HG03439 (cell line): ENCODE results near the gene FKTN.
A peak's percentile ranks its signal among the peaks of the same experiment; 100 is the strongest.
"Not testable (repeated sequence)": the region's sequence is repeated elsewhere in the genome, so short reads cannot be mapped to it uniquely, and the experiment has no call there.

Experiments
- ATAC-seq: cut with Tn5 transposase; IDR thresholded peaks from one replicate; pipeline ENCODE4 v1.9.1; 2021; ENCODE audit warnings: mild to moderate bottlenecking, moderate library complexity; ENCODE audit not compliant: unreplicated experiment

Gene FKTN

DNA sequence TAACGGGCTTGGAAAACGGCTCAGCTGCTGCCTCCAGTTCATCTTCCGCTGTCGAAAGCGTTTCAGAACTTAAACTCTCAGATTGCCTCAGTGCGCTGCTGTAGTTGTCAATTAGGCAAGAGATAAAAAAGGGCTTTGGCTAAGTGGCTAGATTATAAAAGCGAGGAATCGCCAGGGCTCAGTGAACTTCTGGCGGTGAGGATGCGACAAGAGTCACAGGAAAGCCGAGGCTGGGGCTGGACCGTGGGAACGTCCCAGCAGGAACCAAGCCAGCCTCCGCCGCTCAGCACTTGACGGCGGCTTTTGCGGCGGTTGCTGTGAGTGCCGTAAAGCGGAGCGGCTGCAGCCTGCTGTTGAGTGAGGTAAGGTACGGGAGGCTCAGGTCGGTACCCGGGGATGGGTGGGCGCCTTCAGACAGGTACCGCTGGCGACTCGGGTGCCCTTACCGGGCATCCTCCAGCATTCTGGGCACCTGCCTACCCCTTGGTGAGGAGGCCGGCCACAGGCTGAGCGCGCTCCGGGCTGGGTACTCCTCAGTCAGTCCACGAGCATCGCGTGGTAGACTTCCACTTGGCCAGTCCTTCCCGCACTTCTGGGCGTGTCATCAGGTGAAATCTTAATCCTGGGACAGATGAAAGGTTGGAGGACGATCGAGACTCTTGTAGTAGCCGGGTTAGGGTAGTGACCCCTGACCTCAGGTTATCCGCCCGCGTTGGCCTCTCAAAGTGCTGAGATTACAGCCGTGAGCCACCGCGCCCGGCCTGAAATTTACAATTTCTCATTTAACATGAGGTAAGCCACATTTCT, at the start of gene FKTN:
FKTN (plus strand) TSS at position 328 of the 807 bp plus-strand sequence. CDS start 16,902 bp downstream, outside the sequence.
- ATAC-seq, result peak; percentile 98

DNA sequence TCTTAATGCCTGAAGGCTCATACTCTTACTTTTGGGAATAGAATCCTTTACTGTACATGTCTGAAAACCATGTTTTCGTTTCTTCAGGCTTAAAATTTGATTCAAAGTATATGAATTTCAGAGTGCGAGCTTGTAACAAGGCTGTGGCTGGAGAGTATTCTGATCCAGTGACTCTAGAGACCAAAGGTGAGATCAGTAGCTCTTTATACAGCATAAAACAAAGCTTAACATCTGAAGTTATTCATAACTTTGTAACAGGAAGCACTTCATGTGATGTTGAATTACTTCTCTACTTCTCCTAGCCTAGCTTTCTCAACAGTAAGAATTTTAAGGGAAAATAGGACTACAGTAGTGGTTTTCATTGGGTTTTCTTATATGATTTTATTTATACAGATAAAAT, 49.4 kb upstream of the FKTN start:
- no peak for ATAC-seq

DNA sequence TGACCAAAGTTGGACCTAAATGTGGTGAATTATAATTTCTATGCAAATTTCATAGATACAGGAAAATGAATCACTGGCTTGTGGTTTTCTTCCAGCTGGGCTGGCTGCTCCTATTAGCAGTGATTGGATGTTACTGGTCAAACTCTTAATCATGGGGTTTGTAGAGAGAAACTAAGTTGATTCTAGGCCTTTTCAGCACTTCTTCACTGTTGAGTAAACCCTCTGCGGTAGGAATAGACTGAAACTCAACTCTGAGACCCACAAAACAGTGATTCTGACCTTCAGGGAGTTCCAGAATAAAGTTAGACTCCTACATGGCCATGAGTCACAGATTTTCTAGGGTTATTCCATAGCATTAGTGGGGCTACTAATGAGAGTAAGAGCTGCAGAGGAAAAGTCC, 47.9 kb upstream of the FKTN start:
- peak; percentile 70 for ATAC-seq

DNA sequence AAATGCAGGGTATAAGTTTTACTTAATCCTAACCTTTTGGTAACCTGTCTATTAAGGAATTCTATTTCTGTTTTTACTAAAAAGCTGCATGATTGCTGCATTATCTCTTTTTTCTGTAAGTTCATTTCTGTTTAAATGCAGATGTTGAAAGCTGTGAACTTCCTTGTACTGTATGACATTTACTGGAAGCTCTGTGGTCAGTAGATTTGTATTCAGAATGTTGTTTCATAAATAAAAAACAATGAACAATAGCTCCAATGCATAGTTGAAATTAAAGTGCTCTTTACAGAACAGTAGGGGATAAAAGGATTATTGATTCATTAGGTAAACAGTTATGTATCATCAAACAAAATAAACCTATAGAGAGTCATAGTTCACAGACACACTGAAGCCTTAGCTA, 46.5 kb upstream of the FKTN start:
- ATAC-seq, result no peak

DNA sequence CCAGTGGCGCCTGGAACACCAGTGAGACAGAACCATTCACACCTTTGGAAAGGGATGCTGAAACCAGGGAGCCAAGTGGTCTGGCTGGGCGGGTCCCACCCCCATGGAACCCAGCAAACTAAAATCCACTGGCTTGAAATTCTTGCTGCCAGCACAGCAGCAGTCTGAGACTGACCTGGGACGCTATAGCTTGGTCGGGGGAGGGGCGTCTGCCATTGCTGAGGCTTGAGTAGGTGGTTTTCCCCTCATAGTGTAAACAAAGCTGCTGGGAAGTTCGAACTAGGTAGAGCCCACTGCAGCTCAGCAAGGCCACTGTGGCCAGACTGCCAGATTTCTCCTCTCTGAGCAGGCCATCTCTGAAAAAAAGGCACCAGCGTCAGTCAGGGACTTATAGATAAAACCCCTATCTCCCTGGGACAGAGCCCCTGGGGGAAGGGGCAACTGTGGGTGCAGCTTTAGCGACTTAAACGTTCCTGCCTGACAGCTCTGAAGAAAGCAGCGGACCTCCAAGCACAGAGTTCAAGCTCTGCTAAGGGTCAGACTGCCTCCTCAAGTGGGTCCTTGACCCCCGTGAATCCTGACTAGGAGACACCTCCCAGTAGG, 42.0 kb upstream of the FKTN start:
- ATAC-seq, result no peak

DNA sequence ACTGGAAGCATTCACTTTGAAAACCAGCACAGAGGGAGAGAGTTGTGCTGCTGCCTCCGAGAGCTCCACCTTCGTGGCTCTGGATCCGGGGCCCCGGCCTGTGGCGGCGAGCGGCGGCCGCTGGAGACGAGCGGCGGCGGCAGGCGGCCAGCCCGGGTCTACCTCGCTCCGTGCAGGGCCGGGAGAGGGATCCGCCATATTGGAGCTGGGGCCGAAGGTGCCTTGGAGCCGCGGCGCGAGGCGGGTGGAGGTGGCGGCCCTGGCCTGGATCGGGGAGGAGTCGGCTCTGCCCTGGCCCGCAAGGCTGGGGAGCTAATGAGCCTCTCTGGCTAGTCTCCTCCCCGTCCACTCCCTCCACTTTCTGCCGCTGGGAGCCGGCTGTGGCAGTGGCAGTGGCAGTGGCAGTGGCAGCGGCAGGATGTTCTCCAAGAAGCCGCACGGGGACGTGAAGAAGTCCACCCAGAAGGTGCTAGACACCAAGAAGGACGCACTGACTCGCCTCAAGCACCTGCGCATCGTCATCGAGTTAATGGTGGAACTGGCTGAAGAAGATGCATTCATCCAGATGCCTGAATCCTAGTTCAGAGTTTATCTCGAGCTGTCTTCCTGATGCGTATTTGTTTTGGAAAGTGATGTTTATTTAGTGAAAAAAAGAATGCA, 38.1 kb upstream of the FKTN start:
- peak; percentile 79 for ATAC-seq

DNA sequence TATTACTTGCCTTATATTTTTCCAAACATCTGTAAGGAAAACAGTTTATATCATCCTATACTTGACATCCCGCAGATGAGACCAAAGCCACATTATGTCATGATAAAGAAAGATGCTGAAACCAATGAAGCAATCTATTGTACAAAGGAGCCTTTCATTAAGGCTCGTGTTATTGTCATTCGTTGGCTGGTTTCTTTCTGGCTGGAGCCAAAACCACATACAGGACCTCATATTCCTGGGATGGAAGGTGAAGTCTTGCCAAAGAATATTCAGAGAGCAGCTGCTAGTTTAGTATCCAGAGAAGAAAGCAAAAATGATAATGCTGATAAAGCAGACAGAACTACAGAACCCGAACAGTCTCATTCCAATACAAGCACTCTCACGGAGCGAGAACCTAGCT, 36.9 kb upstream of the FKTN start:
- ATAC-seq, result not testable (repeated sequence)

DNA sequence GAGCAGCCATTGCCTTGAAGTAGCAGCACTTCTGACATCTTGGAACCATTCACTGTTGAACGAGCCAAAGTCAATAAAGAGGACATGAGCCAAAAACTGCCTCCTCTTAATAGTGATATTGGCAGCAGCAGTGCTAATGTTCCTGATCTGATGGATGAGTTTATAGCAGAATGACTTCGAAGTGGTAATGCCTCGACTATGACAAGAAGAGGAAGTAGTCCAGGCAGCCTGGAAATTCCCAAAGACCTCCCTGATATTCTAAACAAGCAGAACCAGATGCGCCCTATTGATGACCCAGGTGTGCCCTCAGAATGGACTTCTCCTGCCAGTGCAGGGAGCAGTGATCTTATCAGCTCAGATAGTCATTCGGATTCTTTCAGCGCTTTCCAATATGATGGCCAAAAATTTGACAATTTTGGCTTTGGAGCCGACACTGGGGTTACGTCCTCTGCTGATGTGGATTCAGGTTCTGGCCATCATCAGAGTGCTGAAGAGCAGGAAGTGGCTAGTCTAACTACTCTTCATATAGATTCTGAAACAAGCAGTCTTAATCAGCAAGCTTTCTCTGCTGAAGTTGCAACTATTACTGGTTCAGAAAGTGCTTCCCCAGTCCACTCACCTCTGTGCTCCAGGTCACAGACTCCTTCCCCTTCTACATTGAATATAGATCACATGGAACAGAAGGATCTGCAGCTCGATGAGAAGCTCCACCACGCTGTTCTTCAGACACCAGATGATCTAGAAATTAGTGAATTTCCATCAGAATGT, 35.1 kb upstream of the FKTN start:
- ATAC-seq, result peak; percentile 83

DNA sequence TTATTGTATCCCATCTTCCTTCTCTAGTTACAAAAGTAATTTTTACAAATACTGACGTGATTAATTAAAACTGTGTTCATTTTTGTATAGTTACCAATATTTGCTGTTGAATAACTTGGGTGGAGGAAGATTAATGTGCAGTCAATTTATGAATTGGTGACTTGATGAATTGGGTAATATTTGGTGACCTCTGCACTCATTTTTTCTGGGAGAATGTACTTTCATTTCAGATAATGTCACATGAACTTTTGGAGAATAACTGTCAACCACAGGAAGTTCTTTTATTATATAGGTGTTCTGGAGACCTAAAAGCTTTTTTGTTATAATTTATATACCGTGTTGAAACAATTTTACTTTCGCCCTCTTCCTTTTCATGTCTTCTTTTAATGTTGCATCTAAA, 26.4 kb upstream of the FKTN start:
- no peak for ATAC-seq

DNA sequence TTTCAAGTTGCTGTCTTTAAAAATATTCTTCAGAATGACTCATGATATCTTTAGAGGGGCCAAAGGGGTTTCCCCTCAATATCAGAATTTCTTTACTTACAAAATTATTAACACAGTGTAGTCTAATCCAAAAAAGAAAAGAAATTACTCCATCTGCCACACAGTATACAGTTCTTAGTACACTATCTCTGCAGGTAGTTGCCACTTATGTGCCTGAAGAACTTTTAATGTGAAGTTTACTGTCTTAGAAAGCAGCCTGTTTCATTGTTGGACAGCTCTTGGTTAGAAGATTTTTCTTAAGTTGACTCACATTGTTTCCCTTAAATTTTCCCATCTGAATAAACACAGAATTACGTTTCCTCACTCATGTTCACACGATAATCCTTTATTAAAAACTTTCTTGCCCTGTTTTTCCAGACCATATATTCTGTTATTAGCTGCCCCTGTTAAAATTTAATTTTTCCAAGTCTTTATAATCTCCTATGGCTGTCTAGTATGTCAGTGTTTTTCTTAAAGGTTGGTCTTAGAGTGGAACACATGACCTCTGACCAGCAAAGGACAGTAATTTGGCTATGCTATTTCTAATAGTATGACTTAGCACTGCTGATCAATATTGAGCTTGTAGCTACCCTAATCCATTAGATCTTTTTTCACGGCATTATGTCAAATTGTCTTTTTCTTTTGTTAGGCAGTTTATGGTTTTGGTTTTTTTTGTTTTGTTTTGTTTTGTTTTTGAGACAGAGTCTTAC, 21.8 kb upstream of the FKTN start:
- peak; percentile 69 for ATAC-seq

DNA sequence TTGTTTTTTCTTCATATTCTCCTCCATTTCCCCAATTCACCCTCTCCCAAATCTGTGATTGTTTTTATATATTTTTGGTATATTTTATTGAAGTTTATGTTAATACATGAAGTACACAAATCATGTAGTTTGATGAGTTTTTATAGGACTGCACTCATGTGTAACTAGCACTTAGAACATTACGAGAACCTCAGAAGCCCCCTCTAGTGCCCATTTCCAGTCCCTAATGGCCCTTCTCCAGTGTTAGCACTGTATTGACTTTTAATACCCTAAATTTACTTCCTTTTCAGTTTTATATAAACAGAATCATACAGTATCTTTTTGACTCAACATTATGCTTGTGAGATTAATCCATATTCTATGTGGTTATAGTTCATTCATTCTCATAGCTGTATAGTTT, 18.5 kb upstream of the FKTN start:
- ATAC-seq, result no peak

DNA sequence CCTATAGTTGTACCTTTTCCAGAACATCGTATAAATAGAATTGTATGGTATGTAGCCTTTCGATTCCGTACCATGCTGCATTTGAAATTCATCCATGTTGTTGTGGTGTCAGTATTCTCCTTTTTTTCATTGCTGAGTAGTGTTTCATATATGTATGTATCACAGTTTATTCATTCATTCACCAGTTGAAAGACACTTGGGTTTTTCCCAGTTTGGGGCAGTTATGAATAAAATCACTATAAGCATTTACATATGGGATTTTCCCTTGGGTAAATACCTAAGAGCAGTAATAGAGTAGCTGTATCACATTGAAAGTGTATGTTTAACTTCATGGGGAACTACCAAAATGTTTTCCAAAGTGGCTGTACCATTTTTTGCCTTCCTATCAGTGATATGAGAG, 16.1 kb upstream of the FKTN start:
- peak; percentile 98 for ATAC-seq

DNA sequence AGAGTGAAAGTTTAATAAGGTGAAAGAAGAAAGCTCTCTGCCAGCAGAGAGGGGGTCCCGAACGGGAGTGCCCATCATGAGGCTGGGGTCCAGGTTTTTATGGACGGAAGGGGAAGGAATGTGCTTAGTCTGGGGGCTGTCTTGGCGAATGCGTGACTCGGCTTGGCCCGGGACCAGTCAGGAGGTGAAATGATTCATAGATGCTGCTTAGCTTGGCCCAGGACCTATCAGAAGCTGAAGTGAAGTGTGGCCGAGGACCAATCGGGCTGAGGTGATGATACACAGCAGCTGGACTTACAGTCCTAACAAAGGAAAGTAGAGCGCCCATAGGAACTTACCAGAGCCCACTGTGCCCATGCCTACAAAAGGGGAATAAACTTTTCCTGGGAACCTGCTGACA, 3.9 kb upstream of the FKTN start:
- ATAC-seq, result no peak

DNA sequence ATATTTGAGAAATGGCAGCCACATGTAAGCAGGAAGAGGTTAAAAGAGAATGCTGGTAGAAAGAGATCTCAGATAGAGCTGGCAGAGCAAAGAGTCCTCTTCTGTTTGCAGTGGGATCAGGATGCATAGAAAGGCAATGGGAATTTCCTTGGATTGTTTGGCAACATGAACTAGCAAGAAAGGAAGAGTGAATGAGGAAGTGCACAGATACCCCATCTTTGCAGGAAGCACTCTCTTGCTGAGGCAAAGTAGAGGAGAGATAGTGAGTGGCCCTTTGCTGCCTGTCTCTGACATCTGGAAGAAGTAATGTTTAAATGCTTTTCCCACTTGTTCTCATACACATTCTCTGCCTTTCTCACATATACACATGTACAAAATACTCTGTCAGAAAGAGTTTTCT, 14.5 kb downstream of the FKTN start:
- no peak for ATAC-seq

DNA sequence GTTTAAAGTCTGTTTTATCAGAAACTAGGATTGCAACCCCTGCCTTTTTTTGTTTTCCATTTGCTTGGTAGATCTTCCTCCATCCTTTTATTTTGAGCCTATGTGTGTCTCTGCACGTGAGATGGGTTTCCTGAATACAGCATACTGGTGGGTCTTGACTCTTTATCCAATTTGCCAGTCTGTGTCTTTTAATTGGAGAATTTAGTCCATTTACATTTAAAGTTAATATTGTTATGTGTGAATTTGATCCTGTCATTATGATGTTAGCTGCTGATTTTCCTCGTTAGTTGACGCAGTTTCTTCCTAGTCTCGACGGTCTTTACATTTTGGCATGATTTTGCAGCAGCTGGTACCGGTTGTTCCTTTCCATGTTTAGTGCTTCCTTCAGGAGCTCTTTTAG, 22.0 kb downstream of the FKTN start:
- ATAC-seq, result not testable (repeated sequence)

DNA sequence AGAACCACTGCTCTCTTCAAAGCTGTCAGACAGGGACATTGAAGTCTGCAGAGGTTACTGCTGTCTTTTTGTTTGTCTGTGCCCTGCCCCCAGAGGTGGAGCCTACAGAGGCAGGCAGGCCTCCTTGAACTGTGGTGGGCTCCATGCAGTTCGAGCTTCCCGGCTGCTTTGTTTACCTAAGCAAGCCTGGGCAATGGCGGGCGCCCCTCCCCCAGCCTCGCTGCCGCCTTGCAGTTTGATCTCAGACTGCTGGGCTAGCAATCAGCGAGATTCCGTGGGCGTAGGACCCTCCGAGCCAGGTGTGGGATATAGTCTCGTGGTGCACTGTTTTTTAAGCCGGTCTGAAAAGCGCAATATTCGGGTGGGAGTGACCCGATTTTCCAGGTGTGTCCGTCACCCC, 23.6 kb downstream of the FKTN start:
- not testable (repeated sequence) for ATAC-seq

DNA sequence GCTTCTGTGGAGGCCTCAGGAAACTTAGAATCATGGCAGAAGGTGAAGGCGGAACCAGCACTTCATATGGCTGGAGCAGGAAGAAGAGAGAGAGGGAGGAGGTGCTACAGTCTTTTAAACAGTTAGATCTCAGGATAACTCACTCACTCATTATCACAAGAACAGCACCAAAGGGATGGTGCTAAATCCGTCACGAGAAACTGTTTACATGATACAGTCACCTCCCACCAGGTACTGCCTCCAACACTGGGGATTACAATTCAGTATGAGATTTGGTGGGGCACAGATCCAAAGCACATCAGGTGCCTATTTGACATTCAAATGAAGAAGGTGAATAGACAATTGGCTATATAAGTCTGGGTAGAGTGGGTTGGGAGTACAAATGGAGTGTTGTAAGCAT, 35.2 kb downstream of the FKTN start:
- no peak for ATAC-seq

DNA sequence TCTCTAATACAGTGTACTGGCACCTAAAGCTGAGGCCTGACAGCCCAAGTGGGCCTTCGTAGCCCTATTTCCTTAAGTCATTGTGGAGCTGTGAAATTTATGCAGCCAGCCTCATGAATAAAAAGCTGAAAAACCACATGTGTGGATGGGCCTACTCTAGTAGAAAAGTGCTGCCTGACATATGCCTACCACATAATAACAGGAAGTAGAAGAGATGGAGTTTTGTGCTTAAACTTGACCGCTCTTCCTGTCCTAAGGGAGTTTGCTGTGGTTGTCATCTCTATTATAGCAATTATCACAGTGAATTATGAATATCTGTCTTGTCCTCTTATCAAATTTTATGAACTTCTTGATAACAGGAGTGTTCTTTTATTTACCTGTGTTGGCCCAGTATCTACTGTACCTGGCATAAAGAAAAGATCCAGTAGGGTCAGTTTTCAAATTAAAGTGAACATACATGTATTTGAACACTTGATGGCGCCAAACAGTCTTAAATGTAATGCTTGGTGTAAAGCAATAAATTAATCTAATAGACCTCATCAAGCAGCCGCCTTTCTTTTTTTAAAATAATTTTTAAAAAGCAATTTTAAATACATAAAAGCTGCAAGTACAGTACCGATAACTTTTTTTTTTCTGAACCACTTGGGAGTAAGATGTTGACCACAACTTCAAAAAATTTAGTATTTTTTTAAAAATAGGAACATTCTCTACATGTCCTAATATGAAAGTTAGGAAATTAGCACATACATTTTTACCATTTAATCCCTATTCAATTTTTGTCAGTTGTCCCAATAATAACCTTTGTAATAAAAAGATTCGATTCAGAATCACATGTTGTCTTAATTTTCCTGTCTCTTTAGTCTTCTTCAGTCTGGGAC, 51.0 kb downstream of the FKTN start:
- ATAC-seq, result peak; percentile 64

DNA sequence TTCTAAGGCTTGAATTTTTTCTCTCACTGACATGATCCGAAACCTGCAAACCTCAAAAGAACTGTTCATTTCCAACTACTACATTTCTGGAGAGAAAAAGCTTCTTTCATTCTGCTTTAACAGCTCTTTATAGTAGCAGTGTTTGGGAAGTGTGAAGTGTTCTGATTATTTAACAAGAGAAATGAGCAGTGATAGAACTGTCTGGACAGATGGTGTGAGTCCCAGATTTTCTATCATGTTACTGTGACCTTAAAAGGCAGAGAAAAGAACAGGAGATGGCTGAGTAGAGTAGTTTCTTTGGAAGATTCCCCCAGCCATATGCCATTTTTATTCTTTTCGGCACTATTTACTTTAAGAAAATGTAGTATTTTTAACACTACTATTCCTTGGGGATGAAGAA, 63.1 kb downstream of the FKTN start:
- no peak for ATAC-seq

DNA sequence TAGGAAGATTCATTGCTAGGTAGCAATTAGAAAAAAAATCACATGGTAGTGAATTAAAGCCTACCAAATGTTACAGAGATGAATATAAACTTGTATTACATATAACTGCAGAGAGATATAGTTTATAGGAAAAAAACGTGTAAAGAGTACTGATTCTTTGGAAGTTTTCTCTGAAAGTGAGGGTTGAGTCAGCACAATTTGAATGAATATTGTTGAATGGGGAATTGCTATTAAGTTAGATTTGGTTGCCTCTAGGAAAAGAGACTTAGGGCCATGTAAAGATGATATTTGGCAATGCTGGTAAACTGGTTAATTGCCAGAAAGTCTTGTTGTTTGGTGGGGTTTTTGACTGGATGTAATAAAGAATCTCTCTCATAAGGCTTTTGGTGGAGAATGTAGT, 67.2 kb downstream of the FKTN start:
- ATAC-seq, result no peak
